ENCODE measurements around the gene TUG1. TPM values are rescaled to one million over a fixed set of nuclear protein-coding genes. Genes with fewer than 3 reads are reported as not detected.

Gene TUG1
- total RNA-seq, 2 donors from 2014 or later, result 36.4 to 62.1 TPM

DNA sequence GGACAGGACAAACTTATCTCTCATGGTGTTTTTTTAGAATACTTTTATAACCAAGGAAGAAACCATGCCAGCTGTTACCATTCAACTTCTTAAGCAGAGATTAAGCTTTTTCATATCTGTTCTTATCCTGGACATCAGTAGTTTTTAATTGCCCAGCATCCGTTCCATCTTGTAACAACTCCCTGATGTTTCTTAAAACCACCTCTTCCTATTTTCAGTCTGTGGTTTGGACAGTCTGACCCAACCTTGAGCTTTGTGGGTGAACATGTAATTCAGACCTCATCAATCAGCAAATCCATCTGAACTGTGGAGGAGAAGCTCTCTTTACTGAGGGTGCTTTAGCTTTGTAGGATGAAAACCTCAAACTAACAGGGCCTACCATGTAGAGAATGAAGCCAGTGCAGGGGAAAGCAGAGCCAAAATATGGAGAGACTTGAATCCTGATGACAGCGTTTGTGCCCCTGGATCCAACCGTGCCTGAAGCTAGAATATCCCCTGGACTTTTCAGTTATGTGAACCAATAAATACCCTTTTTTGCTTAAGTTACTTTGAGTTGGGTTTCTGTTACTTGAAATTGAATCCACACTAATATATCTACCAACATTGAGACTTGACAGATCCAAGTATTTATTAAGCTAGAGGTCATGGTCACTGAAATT is 9.4 kb downstream of the TUG1 start:
- H3K27ac Mint-ChIP-seq, result no peak overlapping the region
- H3K36me3 Mint-ChIP-seq, result peaks cover 52 to 61% of the 10 kb centered on the region in 2 donors
- peaks cover 34 to 60% of the 10 kb centered on the region in 2 donors for H3K9me3 Mint-ChIP-seq
- DNase-seq (ENCODE audit: low spot score in 2 of 2), result no peak
- ATAC-seq, result no peak

GRCh38 chr22:30979932-30980331 is 10.9 kb downstream of the TUG1 start:
- ATAC-seq, result peak in 1 of 2 donors; percentile 50
- peaks cover 43 to 66% of the 10 kb centered on the region in 2 donors for H3K9me3 Mint-ChIP-seq
- DNase-seq (ENCODE audit: low spot score in 2 of 2), result no peak
- H3K27ac Mint-ChIP-seq, result no peak overlapping the region
- H3K36me3 Mint-ChIP-seq, result peaks cover 39 to 55% of the 10 kb centered on the region in 2 donors

DNA sequence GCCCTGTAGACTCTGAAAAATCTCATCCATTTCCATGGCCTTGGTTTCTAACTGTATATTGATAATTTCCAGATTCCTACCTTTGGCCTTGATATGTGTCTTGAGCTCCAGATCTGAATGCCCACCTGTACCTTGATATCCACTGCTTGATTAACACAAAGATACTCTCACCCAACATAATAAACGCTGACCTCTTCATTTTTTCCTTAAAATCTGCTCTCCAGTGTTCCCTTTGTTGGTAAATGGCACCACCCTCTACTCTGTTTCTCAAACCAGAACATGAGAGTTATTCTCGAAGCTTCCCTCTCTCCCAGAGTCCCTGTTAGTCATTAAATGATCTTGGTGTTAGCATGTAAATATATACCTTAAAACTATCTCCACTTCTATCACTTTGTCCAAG is 13.4 kb downstream of the TUG1 start:
- no peak for ATAC-seq
- H3K9me3 Mint-ChIP-seq, result peaks cover 33 to 46% of the 10 kb centered on the region in 2 donors
- H3K36me3 Mint-ChIP-seq, result peaks cover 14 to 29% of the 10 kb centered on the region in 2 donors

DNA sequence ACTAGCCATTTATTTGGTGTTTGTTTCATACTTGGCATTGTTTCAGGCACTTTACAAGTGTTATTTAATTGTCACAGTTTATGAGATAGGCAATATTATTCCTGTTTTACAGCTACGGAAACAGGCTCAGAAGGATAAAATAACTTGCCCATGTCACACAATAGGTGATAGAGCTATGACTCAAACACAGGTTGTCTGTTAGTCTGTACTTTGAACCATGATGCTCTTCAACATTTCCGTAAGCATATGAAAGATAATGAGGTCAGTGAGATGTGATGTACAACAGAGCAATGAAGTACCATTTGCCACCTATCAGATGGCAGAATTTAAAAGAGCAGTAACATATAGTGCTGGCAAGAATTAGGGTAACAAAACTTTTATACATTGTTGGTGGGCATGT is 15.3 kb downstream of the TUG1 start:
- ATAC-seq, result no peak
- Mint-ChIP-seq H3K9me3 (peaks cover 20 to 35% of the 10 kb centered on the region in 2 donors), H3K27ac (no peak overlapping the region), H3K36me3 (peaks cover 8 to 16% of the 10 kb centered on the region in 2 donors)
- no peak for DNase-seq (ENCODE audit: low spot score in 2 of 2)

More for the DNA sequence above, 13.4 kb downstream of the TUG1 start:
- no peak overlapping the region for H3K27ac Mint-ChIP-seq
- no peak for DNase-seq (ENCODE audit: low spot score in 2 of 2)

DNA sequence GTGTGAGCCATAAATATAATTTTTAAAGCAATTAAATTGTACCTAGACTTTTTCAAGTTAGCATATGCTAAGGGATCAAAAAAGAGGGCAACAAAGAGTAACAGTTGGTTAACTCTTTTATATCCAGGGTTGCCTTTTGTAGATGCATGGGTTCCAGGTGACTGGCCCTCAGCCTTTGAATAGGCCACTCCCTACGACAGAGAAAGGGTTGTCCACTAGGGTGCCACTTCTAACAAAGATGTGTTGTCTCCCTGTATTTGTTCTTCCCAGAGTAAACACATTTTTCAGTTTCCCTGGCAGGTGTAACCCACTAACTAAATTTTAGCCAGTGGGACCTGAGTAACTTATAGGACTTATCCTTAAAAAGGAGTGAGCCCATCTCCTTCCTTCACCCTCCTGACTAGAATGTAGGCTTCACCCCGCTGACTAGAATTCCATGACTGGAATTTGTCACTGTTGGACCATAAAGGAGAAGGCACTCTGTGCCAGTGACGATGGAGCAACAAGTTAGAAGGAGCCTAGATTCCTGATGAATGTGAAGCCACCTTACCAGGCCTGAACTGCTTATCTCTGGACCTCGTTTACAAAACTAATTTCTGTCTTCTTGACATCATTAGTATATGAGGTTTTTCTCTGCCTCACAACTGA is 16.6 kb downstream of the TUG1 start:
- no peak for DNase-seq (ENCODE audit: low spot score in 2 of 2)
- Mint-ChIP-seq H3K27ac (no peak overlapping the region), H3K36me3 (peaks cover 0 to 7% of the 10 kb centered on the region in 2 donors), H3K9me3 (peaks cover 20 to 28% of the 10 kb centered on the region in 2 donors)
- ATAC-seq, result no peak

GRCh38 chr22:30989474-30989873 is 20.4 kb downstream of the TUG1 start:
- DNase-seq (ENCODE audit: low spot score in 2 of 2), result no peak
- peaks cover 8 to 17% of the 10 kb centered on the region in 2 donors for H3K9me3 Mint-ChIP-seq
- peaks cover 0 to 2% of the 10 kb centered on the region in 2 donors for H3K36me3 Mint-ChIP-seq
- ATAC-seq, result no peak
- H3K27ac Mint-ChIP-seq, result no peak overlapping the region

- Mint-ChIP-seq H3K36me3 (no peaks in the 10 kb centered on the region), H3K27ac (no peak overlapping the region), H3K9me3 (peaks cover 5 to 12% of the 10 kb centered on the region in 2 donors)
- DNase-seq (ENCODE audit: low spot score in 2 of 2) (no peak), ATAC-seq (no peak)
Measured at GRCh38 chr22:30990690-30991089, 21.6 kb downstream of the TUG1 start.

GRCh38 chr22:30992565-30992964 is 23.5 kb downstream of the TUG1 start:
- Mint-ChIP-seq H3K36me3 (no peaks in the 10 kb centered on the region), H3K27ac (no peak overlapping the region), H3K9me3 (peaks cover 5 to 12% of the 10 kb centered on the region in 2 donors)
- no peak for ATAC-seq
- DNase-seq (ENCODE audit: low spot score in 2 of 2), result no peak

DNA sequence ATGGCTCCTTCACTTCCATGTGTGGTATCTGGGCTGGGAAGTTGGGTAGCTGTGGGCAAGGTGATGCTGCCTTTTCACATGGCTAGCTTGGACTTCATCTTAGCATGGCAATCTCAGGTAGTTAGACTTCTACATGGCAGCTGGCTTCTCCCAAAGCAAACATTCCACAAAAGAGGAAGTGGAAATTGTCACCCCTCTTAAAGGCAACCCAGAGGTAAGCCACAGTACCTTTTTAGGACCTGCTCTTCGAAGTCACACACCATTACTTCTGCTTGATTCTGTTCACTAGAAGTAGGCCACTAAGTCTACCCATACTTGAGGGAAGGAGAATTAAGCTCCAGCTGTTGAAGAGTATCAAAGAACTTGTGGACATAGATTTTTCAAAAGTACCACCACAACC is 25.9 kb downstream of the TUG1 start:
- no peaks in the 10 kb centered on the region for H3K36me3 Mint-ChIP-seq
- DNase-seq (ENCODE audit: low spot score in 2 of 2) (no peak), ATAC-seq (no peak)
- H3K27ac Mint-ChIP-seq, result no peak overlapping the region
- peaks cover 0 to 8% of the 10 kb centered on the region in 2 donors for H3K9me3 Mint-ChIP-seq

GRCh38 chr22:30996462-30996861 is 27.4 kb downstream of the TUG1 start:
- no peak overlapping the region for H3K27ac Mint-ChIP-seq

DNA sequence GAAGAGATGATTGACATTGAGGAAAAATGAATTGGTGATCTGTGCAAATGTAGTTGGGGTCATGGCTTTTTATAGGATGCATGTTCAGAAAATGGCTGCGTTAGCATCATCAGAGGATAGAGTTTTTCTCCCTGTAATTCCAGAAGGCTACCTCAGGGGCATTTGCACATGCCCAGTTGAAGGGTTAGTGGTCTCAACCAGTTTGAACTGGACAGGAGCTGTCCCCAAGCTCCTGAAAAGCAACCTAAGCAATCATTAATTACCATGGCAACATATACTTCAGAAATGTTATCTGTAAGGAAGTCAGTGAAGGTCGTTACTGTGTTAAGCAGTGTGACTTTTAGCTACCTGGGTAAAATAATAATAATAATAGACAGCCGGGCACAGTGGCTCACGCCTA is 29.3 kb downstream of the TUG1 start:
- ATAC-seq (no peak), DNase-seq (ENCODE audit: low spot score in 2 of 2) (no peak)
- no peak overlapping the region for H3K27ac Mint-ChIP-seq
- H3K9me3 Mint-ChIP-seq, result no peaks in the 10 kb centered on the region
- H3K36me3 Mint-ChIP-seq, result no peaks in the 10 kb centered on the region

More at GRCh38 chr22:30996462-30996861, 27.4 kb downstream of the TUG1 start:
- Mint-ChIP-seq H3K36me3 (no peaks in the 10 kb centered on the region), H3K9me3 (no peaks in the 10 kb centered on the region)
- ATAC-seq (no peak), DNase-seq (ENCODE audit: low spot score in 2 of 2) (no peak)

GRCh38 chr22:31001124-31001770 is 32.2 kb downstream of the TUG1 start:
- Mint-ChIP-seq H3K9me3 (peaks cover 0 to 3% of the 10 kb centered on the region in 2 donors), H3K27ac (no peak overlapping the region), H3K36me3 (no peaks in the 10 kb centered on the region)
- ATAC-seq, result no peak
- no peak for DNase-seq (ENCODE audit: low spot score in 2 of 2)

DNA sequence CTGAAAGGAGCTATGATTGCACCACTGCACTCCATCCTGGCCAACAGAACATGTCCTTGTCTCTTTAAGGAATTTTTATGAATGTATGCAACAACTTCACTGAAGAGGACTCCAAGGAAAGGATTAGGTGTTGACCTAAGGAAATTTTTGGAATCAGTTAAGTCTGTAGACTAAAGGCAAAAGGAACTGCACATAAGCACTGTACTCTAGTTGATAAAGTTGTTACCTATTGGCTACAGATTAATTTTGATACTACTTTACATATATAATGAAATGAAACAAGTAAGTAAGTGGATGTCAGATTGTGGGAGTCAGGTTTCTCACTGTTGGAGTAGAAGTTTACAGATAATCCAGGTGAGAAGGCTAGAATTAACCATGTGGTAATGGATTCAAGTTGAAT is 36.5 kb downstream of the TUG1 start:
- no peak for ATAC-seq
- peaks cover 3 to 8% of the 10 kb centered on the region in 2 donors for H3K9me3 Mint-ChIP-seq
- peaks cover 5 to 9% of the 10 kb centered on the region in 2 donors for H3K36me3 Mint-ChIP-seq
- DNase-seq (ENCODE audit: low spot score in 2 of 2), result no peak
- no peak overlapping the region for H3K27ac Mint-ChIP-seq

DNA sequence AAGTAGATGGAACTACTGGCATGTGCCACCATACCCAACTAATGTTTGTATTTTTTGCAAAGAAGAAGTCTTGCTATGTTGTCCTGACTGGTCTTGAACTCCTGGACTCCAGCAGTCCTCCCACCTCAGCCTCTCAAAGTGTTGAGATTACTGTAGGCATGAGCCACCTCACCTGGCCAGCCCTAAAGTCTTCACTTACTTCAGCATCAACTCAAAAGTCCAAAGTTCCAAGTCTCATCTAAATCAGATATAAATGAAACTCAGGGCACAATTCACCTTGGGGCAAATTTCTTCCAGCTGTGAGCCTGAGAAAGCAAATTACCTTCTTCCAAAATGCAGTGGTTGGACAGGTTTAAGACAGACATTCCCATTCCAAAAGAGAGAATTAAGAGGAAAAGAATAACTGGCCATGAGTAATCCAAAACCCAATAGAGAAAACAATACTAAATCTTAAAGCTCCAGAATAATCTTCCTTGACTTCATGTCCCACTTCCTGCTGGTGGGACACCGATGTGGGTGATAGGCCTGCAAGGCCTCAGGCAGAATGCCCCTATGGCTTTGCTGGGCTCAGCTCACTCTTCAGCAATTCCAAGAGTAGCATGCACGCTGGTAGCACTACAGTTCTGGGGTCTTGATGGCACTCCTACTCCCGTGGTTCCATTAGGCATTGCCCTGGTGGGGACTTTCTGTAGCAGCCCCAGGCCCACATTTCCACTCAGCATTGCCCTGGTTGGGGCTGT is 50.3 kb downstream of the TUG1 start:
- Mint-ChIP-seq H3K9me3 (no peaks in the 10 kb centered on the region), H3K36me3 (no peaks in the 10 kb centered on the region), H3K27ac (no peak overlapping the region)
- DNase-seq (ENCODE audit: low spot score in 2 of 2) (no peak), ATAC-seq (no peak)

DNA sequence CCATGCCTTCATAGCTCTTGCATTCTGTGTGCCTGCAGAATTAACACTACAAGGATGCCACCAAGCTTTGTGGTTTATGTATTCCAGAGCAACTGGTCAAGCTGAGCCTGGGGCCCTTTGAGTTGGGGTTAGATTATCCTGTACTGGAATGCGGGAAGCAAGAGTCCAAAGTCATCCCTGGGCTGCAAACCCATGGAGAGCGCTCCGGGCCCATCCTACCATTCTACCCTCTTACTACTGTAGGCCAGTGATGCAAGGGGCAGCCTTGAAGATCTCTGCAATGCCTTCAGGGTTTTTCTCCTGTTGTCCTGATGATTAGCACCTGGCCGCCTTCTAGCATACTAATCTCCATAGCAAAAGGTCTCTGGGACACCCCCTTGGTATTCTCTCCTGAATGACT is 51.3 kb downstream of the TUG1 start:
- ATAC-seq (no peak), DNase-seq (ENCODE audit: low spot score in 2 of 2) (no peak)
- Mint-ChIP-seq H3K9me3 (no peaks in the 10 kb centered on the region), H3K36me3 (no peaks in the 10 kb centered on the region), H3K27ac (no peak overlapping the region)

DNA sequence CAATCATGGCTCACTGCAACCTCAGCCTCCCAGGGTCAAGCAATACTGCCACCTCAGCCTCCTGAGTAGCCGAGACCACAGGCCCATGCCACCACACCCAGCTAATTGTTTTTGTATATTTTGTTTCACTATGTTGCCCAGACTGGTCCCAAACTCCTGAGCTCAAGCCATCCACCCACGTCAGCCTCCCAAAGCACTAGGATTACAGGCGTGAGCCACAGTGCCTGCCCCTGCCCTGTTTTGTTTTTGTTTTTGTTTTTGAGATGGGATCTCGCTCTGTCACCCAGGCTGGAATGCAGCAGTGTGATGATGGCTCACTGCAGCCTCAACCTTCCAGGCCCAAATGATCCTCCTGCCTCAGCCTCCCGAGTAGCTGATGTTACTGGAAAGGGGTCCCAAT is 53.5 kb downstream of the TUG1 start:
- H3K36me3 Mint-ChIP-seq, result no peaks in the 10 kb centered on the region
- H3K9me3 Mint-ChIP-seq, result no peaks in the 10 kb centered on the region
- ATAC-seq, result no peak
- no peak for DNase-seq (ENCODE audit: low spot score in 2 of 2)
- H3K27ac Mint-ChIP-seq, result no peak overlapping the region
